Measurements from ENCODE around the gene RASSF9. TPM values are rescaled to one million over a fixed set of nuclear protein-coding genes. Genes with fewer than 3 reads are reported as not detected.

The RASSF9 gene
- total RNA-seq, 6 experiments from 2014 or later: 0.02 to 0.05 TPM; not detected in 4

GRCh38 chr12:85759091-85759490, 77.1 kb downstream of the RASSF9 start:
- no peak overlapping the region for H3K4me3 Mint-ChIP-seq

GRCh38 chr12:85755760-85756159, 80.4 kb downstream of the RASSF9 start:
- Mint-ChIP-seq H3K27me3 (ENCODE audit: insufficient read depth) (peaks cover 2% of the 10 kb centered on the region; the same call in 1 of the 2 replicates), H3K4me1 (ENCODE audit: low read depth) (no peaks in the 10 kb centered on the region), H3K27ac (no peak overlapping the region), H3K9me3 (peaks cover 18% of the 10 kb centered on the region), H3K36me3 (ENCODE audit: low read depth) (peaks cover 10% of the 10 kb centered on the region), H3K4me3 (no peak overlapping the region)
- TF ChIP-seq, protein P1, sequence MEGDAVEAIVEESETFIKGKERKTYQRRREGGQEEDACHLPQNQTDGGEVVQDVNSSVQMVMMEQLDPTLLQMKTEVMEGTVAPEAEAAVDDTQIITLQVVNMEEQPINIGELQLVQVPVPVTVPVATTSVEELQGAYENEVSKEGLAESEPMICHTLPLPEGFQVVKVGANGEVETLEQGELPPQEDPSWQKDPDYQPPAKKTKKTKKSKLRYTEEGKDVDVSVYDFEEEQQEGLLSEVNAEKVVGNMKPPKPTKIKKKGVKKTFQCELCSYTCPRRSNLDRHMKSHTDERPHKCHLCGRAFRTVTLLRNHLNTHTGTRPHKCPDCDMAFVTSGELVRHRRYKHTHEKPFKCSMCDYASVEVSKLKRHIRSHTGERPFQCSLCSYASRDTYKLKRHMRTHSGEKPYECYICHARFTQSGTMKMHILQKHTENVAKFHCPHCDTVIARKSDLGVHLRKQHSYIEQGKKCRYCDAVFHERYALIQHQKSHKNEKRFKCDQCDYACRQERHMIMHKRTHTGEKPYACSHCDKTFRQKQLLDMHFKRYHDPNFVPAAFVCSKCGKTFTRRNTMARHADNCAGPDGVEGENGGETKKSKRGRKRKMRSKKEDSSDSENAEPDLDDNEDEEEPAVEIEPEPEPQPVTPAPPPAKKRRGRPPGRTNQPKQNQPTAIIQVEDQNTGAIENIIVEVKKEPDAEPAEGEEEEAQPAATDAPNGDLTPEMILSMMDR (IDR thresholded peaks at IDR 0.05): no peak
- DNase-seq: no peak

More at GRCh38 chr12:85759091-85759490, 77.1 kb downstream of the RASSF9 start:
- peaks cover 10% of the 10 kb centered on the region for H3K36me3 Mint-ChIP-seq (ENCODE audit: low read depth)
- DNase-seq: no peak
- H3K9me3 Mint-ChIP-seq: peaks cover 18% of the 10 kb centered on the region
- no peak overlapping the region for H3K27ac Mint-ChIP-seq
- peaks cover 2% of the 10 kb centered on the region; the same call in 1 of the 2 replicates for H3K27me3 Mint-ChIP-seq (ENCODE audit: insufficient read depth)
- TF ChIP-seq, protein P1 (IDR thresholded peaks at IDR 0.05): no peak
- H3K4me1 Mint-ChIP-seq (ENCODE audit: low read depth): no peaks in the 10 kb centered on the region

Other genes starting within 250 kb of the RASSF9 start
- gene NTS, start 37.9 kb upstream of the RASSF9 start, total RNA-seq (2021; fragmentation: NEBNext Ultra II Directional; extraction: Animal tissue kit (Norgen Biotek cat#: 25700)): not detected

Data from HFFc6 (cell line).